Keratinocyte (primary cell): ENCODE results near the gene DAB1. TPM values are rescaled to one million over a fixed set of nuclear protein-coding genes. Genes with fewer than 3 reads are reported as not detected.
A peak's percentile ranks its signal among the peaks of the same experiment; 100 is the strongest.

Source experiments
- DNase-seq: peaks from one replicate; pipeline ENCODE4 v3.0.0-alpha.2; 2011; ENCODE audit warnings: low read depth, missing footprints, low spot score
- FAIRE-seq: peaks from 2 replicates; lab custom pipeline; 2011; peaks lifted over from hg19 to GRCh38; lab: Jason Lieb, UNC
- H2AFZ ChIP-seq: 2 replicates; pipeline ENCODE4 v1.6.0; 2012; ENCODE audit warnings: low read length, control low read depth, inconsistent platforms; ENCODE audit not compliant: control insufficient read depth
- H3K27ac ChIP-seq: 2 replicates; pipeline ENCODE4 v1.5.1; 2011; ENCODE audit warnings: low read length; ENCODE audit not compliant: control insufficient read depth, insufficient read depth
- H3K27me3 ChIP-seq: 3 replicates; pipeline ENCODE4 v1.6.0; 2011; ENCODE audit warnings: low read length; ENCODE audit not compliant: control insufficient read depth, insufficient read depth; ENCODE audit errors: extremely low read depth
- H3K36me3 ChIP-seq, 2 experiments: 2 replicates in 1 of 2; 3 replicates in 1 of 2; pipeline ENCODE4 v1.5.1; 2011; ENCODE audit warnings: low read length in 2 of 2, mild to moderate bottlenecking in 1 of 2; ENCODE audit not compliant: control insufficient read depth in 2 of 2, insufficient read depth in 2 of 2; ENCODE audit errors: extremely low read depth in 1 of 2
- H3K4me1 ChIP-seq: 3 replicates; pipeline ENCODE4 v1.5.1; 2011; ENCODE audit warnings: low read length; ENCODE audit not compliant: control insufficient read depth, insufficient read depth; ENCODE audit errors: extremely low read depth
- H3K4me2 ChIP-seq: 3 replicates; pipeline ENCODE4 v1.6.0; 2011; ENCODE audit warnings: low read depth, low read length; ENCODE audit not compliant: control insufficient read depth, insufficient read depth; ENCODE audit errors: extremely low read depth
- H3K4me3 ChIP-seq, 3 experiments: fragments of 200-600 bp in 1 of 3; sonication (generic) in 1 of 3; 2 replicates in 2 of 3; 3 replicates in 1 of 3; pipeline ENCODE4 v1.5.1; 2011 to 2016; ENCODE audit warnings: low read length in 3 of 3, mild to moderate bottlenecking in 3 of 3, control low read depth in 2 of 3, inconsistent platforms in 1 of 3, low read depth in 1 of 3, mixed read lengths in 1 of 3, mixed run types in 1 of 3, moderate library complexity in 1 of 3; ENCODE audit not compliant: control insufficient read depth in 2 of 3, insufficient read depth in 2 of 3; ENCODE audit errors: extremely low read depth in 1 of 3
- H3K79me2 ChIP-seq: 2 replicates; pipeline ENCODE4 v1.6.0; 2012; ENCODE audit warnings: low read length; ENCODE audit not compliant: control insufficient read depth, insufficient read depth
- H3K9ac ChIP-seq: 3 replicates; pipeline ENCODE4 v1.6.0; 2011; ENCODE audit warnings: low read length; ENCODE audit not compliant: control insufficient read depth, insufficient read depth; ENCODE audit errors: extremely low read depth
- H3K9me1 ChIP-seq: 3 replicates; pipeline ENCODE4 v1.6.0; 2011; ENCODE audit warnings: low read length; ENCODE audit not compliant: control insufficient read depth, insufficient read depth; ENCODE audit errors: extremely low read depth
- H3K9me3 ChIP-seq: 2 replicates; pipeline ENCODE4 v1.5.1; 2012; ENCODE audit warnings: low read depth, low read length; ENCODE audit not compliant: control insufficient read depth
- H4K20me1 ChIP-seq: 3 replicates; pipeline ENCODE4 v1.6.0; 2011; ENCODE audit warnings: low read length; ENCODE audit not compliant: control insufficient read depth, insufficient read depth; ENCODE audit errors: extremely low read depth
- EZH2 ChIP-seq: IDR thresholded peaks from one replicate; pipeline ENCODE4 v1.6.1; 2012; ENCODE audit warnings: inconsistent platforms, mild to moderate bottlenecking, low read length, moderate library complexity
- dilution Hi-C: fragments of 300-500 bp; cut with MboI; formaldehyde crosslinking; loops from one replicate; pipeline ENCODE4 v1.7.0; 2020; ENCODE audit warnings: low sequenced_read_pairs; ENCODE audit not compliant: extremely low pct_ligation_motif_present
- polyA plus RNA-seq, 5 experiments: library from polyadenylated mRNA; depleted of rRNA in 3 of 5; stranded (reverse) in 3 of 5; stranded (forward) in 1 of 5; unstranded in 1 of 5; fragments of >200 nt; gene quantifications; 1 replicate in 1 of 5; 2 replicates in 3 of 5; 3 replicates in 1 of 5; pipeline versions ENCODE4 v1.2.1 to v1.2.3, GENCODE V29; 2011 to 2012; ENCODE audit warnings: missing spikeins in 2 of 5, low read depth in 1 of 5, low replicate concordance in 1 of 5
- TF ChIP-seq, protein P1 (sequence below), 3 experiments: IDR thresholded peaks in 1 of 3; conservative IDR thresholded peaks in 1 of 3; optimal IDR thresholded peaks in 1 of 3; 2 replicates in 2 of 3; 3 replicates in 1 of 3; pipeline versions ENCODE3 to v1.5.1; 2011; ENCODE audit warnings: low read length in 3 of 3, mild to moderate bottlenecking in 3 of 3, moderate library complexity in 2 of 3, control low read depth in 1 of 3, inconsistent platforms in 1 of 3; ENCODE audit not compliant: insufficient read depth in 2 of 3; ENCODE audit errors: extremely low read depth in 1 of 3

DAB1 gene
- polyA plus RNA-seq, 1 donor (not counting 4 experiments of a cell fraction or from before 2014, with no cell fraction given): 0.01 TPM

DNA sequence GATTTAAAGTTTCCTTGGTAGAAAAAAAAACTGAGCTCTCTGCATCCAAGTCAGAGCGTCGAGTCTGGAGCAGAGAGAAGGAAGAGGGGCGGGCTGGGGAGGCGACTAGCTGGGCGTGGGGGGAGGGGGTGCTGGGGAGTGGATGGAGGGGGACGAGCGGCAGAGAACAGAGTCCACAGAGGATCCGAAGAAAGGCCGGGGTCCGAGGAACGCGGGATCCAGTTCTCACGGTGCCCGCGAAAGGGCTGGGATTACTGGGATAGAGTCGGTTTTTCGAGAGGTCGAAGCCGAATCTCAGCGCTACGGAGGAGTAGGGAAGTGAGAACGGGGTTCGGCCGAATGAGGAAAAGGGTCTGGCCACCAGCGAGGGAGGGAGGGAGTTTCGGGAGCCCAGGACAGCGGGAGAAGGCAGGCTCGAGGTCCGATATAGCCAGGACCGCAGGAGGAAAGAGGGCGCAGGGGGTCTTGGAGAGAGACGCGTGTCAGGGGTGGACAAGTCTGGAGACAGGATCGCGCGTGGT is 665 bp downstream of the DAB1 start:
- peak overlapping the region in 2 of 3 experiments; percentile 27 to 40 for H3K4me3 ChIP-seq
- DNase-seq (no peak), FAIRE-seq (no peak)
- no peak overlapping the region for H3K27ac ChIP-seq
- peak overlapping the region; percentile 56 for H2AFZ ChIP-seq
- H3K4me2 ChIP-seq: peak overlapping the region; percentile 69
- TF ChIP-seq, protein P1, sequence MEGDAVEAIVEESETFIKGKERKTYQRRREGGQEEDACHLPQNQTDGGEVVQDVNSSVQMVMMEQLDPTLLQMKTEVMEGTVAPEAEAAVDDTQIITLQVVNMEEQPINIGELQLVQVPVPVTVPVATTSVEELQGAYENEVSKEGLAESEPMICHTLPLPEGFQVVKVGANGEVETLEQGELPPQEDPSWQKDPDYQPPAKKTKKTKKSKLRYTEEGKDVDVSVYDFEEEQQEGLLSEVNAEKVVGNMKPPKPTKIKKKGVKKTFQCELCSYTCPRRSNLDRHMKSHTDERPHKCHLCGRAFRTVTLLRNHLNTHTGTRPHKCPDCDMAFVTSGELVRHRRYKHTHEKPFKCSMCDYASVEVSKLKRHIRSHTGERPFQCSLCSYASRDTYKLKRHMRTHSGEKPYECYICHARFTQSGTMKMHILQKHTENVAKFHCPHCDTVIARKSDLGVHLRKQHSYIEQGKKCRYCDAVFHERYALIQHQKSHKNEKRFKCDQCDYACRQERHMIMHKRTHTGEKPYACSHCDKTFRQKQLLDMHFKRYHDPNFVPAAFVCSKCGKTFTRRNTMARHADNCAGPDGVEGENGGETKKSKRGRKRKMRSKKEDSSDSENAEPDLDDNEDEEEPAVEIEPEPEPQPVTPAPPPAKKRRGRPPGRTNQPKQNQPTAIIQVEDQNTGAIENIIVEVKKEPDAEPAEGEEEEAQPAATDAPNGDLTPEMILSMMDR (optimal IDR thresholded peaks at IDR 0.05 in 1 of 3, IDR thresholded peaks at IDR 0.05 in 1 of 3, conservative IDR thresholded peaks at IDR 0.05 in 1 of 3; ENCODE audit: extremely low read depth in 1 of 3, insufficient read depth in 2 of 3, low read length in 3 of 3): no peak
- TF ChIP-seq EZH2: no peak
- H3K4me1 ChIP-seq: peaks cover 8% of the 10 kb centered on the region
- H3K79me2 ChIP-seq: no peaks in the 10 kb centered on the region
- H3K9ac ChIP-seq: no peak overlapping the region
- H3K36me3 ChIP-seq: no peaks in the 10 kb centered on the region
- H3K9me3 ChIP-seq: no peaks in the 10 kb centered on the region
- H3K27me3 ChIP-seq: peaks cover 59% of the 10 kb centered on the region
- H3K9me1 ChIP-seq: no peaks in the 10 kb centered on the region
- H4K20me1 ChIP-seq: no peaks in the 10 kb centered on the region
- dilution Hi-C loops: no loop called here

DNA sequence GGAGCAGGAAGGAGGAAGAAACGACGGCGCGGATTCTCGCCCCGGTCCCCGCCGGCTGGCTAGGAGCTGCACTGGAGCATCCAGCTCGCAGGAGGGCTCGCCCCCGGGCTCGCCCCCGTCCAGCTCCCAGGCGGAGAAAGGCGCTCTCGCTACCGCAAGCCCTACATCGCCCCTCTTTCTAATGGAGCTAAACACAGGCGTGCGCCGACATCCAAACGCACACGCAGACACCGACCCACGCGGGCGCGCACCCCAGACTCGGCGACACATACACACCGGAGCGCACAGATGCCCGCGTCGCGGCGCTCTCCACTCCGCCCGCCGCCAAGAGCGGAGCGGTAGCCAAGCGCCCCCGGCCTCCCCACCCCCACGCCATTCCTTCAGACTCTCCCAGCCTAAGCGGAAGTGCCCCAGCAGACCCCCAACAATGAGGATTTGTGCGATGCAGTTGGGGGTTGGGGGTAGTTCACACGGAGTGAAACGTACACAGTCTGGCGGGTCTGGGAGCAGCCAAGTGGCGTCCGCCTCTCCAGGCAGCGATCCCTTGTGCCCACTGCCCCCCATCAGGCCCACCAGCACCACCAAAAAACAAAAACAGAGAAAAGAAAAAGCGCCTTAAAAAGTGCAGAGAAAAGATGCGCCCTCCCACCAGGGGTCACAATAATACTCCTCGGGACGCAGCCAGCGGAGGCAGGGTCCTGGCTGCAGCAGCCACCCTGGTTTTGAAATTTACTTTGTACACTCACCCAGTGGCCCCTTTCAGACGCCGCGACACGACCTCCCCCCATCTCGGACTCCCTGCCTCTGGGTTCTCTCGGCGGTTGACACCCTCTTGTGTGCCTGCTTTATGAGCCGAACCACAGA is 1.4 kb downstream of the DAB1 start:
- peak overlapping the region; percentile 69 for H3K4me2 ChIP-seq
- no peak overlapping the region for H3K9ac ChIP-seq
- H3K27ac ChIP-seq: no peak overlapping the region
- no peaks in the 10 kb centered on the region for H4K20me1 ChIP-seq
- peak; percentile 72 for TF ChIP-seq EZH2
- TF ChIP-seq, protein P1 (optimal IDR thresholded peaks at IDR 0.05 in 1 of 3, IDR thresholded peaks at IDR 0.05 in 1 of 3, conservative IDR thresholded peaks at IDR 0.05 in 1 of 3; ENCODE audit: extremely low read depth in 1 of 3, insufficient read depth in 2 of 3, low read length in 3 of 3): peak in 1 of 3 experiments; percentile 21
- peaks cover 8% of the 10 kb centered on the region for H3K4me1 ChIP-seq
- FAIRE-seq (no peak), DNase-seq (no peak)
- H2AFZ ChIP-seq: no peak overlapping the region
- H3K36me3 ChIP-seq: no peaks in the 10 kb centered on the region
- no peaks in the 10 kb centered on the region for H3K9me1 ChIP-seq
- H3K27me3 ChIP-seq: peaks cover 59% of the 10 kb centered on the region
- no peaks in the 10 kb centered on the region for H3K79me2 ChIP-seq
- peak overlapping the region in 2 of 3 experiments; percentile 22 to 38 for H3K4me3 ChIP-seq
- dilution Hi-C loops: no loop called here
- H3K9me3 ChIP-seq: no peaks in the 10 kb centered on the region
